BE2C (cell line): ENCODE results near the gene DHX58.
A peak's percentile ranks its signal among the peaks of the same experiment; 100 is the strongest.

ENCODE experiments used
- DNase-seq: peaks from one replicate; pipeline ENCODE4 v3.0.0-alpha.2; 2020
- H3K27me3 ChIP-seq: fragments of 250-450 bp; sonication (Bioruptor Pico); 2 replicates; pipeline ENCODE4 v1.5.1; 2020; ENCODE audit warnings: mild to moderate bottlenecking
- H3K36me3 ChIP-seq: fragments of 250-450 bp; sonication (Bioruptor Pico); 2 replicates; pipeline ENCODE4 v1.5.1; 2020; ENCODE audit warnings: mild to moderate bottlenecking
- H3K4me1 ChIP-seq: fragments of 250-450 bp; sonication (Bioruptor Pico); 2 replicates; pipeline ENCODE4 v1.5.1; 2020
- H3K4me3 ChIP-seq: 2 replicates; pipeline ENCODE4 v1.5.1; 2011; ENCODE audit warnings: low read depth, low read length
- H3K9me3 ChIP-seq: fragments of 250-450 bp; sonication (Bioruptor Pico); 2 replicates; pipeline ENCODE4 v1.5.1; 2020
- TF ChIP-seq, protein P1 (sequence below): IDR thresholded peaks from 2 replicates; pipeline ENCODE4 v1.5.1; 2012; ENCODE audit warnings: mild to moderate bottlenecking, low read depth, low read length

DHX58 gene

DNA sequence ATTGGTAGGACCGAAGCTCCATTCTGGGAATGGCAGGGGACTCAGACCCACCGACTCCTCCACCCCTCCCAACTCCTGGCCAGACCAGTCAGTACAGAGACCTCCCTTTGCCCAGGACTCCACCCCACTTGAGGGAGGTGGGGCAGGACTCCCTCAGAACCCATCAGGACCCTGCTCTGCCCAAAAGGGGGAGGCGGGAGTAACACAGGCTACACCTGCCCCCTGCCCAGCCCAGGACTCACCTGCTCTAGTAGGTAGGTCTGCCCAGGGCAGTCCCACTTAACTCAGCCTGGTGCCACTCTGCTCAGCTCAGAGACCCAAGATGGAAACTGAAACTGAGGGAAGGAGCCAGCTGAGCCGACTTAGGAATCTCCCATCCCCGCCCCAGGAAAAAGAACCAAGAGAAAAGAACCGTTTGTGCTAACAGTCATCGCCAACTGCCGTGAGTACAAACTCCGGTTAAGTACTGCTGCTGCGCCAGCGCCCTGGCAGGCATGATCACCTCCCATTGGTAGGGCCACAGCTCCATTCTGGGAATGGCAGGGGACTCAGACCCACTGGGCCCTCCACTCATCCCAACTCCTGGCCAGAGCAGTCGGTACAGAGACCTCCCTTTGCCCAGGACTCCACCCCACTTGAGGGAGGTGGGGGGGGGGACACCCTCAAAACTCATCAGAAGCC is 503 bp downstream of the DHX58 start:
- Histone ChIP-seq H3K36me3 (peaks cover 3% of the 10 kb centered on the region), H3K4me3 (no peak overlapping the region), H3K9me3 (no peaks in the 10 kb centered on the region), H3K4me1 (no peaks in the 10 kb centered on the region), H3K27me3 (no peaks in the 10 kb centered on the region)
- TF ChIP-seq, protein P1, sequence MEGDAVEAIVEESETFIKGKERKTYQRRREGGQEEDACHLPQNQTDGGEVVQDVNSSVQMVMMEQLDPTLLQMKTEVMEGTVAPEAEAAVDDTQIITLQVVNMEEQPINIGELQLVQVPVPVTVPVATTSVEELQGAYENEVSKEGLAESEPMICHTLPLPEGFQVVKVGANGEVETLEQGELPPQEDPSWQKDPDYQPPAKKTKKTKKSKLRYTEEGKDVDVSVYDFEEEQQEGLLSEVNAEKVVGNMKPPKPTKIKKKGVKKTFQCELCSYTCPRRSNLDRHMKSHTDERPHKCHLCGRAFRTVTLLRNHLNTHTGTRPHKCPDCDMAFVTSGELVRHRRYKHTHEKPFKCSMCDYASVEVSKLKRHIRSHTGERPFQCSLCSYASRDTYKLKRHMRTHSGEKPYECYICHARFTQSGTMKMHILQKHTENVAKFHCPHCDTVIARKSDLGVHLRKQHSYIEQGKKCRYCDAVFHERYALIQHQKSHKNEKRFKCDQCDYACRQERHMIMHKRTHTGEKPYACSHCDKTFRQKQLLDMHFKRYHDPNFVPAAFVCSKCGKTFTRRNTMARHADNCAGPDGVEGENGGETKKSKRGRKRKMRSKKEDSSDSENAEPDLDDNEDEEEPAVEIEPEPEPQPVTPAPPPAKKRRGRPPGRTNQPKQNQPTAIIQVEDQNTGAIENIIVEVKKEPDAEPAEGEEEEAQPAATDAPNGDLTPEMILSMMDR = no peak
- no peak for DNase-seq

DNA sequence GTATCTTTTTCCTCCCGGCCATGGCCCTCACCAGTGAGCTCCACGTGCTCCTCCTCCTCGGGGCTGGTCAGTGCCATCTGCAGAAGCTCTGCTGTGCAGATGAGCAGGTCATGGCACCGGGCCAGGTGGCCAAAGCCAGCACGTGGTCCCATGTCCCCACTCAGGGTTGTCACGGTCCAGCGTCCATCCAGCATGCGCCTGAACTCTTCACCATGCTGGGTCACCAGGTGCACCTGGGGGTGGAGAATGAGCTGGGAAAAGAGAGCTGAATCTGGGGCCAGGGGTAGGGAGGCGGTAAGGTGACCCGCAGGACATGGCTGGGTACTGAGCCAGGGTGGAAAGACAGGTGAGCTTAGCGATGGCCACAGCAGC is 1.3 kb downstream of the DHX58 start:
- Histone ChIP-seq H3K27me3 (no peaks in the 10 kb centered on the region), H3K4me3 (no peak overlapping the region), H3K9me3 (no peaks in the 10 kb centered on the region), H3K4me1 (no peaks in the 10 kb centered on the region), H3K36me3 (no peaks in the 10 kb centered on the region)
- TF ChIP-seq, protein P1 = no peak
- DNase-seq = no peak

DNA sequence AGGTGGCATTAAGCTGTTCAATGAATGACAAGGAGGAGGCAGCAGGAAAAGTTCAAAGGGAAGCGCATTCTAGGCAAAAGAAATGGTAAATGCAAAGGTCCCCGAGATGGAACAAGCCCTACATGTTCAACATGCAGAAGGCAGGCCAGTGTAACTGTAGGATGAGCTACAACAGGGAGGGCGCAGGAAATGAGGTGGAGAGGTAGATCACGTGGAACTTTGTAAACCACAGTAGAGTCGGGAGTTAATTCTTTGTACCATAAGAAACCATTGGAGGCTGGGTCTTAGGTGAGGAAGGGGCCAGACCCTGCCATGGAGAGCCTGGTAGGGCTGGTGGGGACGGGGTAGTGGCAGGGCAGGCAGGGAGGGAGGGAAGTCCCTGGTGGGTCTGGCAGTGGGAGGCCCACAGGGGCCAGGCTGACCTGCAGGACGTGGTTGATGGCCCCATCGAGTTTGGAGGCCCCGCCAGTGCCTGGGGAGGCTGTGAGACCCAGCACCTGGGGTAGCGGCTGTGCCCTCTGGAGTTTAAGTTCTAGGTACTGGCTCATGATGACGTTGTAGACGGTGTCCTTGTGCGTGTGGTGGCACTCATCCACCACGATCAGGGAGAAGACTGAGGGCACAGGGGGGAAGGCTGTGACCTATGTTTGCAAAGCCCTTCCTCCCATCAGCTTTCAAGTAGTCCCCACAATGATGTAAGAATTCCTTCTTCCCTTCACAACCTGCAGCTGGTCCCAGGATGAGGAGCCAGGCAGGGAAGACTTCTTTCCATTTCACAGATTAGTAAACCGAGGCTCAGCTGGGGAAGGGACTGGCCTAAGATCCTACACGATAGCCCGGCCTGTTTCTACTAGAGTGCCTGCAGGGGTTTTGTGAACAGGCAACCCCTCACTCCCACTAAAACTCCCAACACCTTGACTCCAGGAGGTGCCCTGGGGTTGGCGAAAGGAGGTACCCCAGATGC is 1.9 kb downstream of the DHX58 start:
- no peak overlapping the region for H3K4me3 ChIP-seq
- TF ChIP-seq, protein P1 = no peak
- H3K9me3 ChIP-seq = no peaks in the 10 kb centered on the region
- no peak for DNase-seq
- no peaks in the 10 kb centered on the region for H3K36me3 ChIP-seq
- no peaks in the 10 kb centered on the region for H3K4me1 ChIP-seq
- no peaks in the 10 kb centered on the region for H3K27me3 ChIP-seq

DNA sequence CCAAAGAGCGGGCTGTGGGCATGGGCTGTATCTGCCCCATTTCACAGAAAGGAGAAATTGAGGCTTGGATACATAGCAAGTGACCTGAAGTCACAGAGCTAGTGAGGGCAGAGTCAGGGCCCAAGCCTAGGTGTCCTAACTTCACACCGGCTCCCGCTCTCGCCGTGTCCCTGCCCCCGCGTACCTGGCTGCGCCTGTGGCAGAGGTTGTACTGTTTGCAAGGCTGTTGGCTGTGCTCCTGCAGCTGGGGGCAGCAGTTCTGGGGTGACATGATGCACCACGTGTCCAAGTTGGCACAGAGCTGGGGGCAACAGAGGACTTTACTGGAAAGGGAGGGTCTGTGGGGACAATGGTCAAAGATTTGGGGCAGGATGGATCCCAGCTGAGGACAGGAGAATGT is 3.4 kb downstream of the DHX58 start:
- H3K9me3 ChIP-seq = no peaks in the 10 kb centered on the region
- H3K4me1 ChIP-seq = peaks cover 3% of the 10 kb centered on the region; the same call in 1 of the 2 replicates
- H3K36me3 ChIP-seq = no peaks in the 10 kb centered on the region
- no peaks in the 10 kb centered on the region for H3K27me3 ChIP-seq
- TF ChIP-seq, protein P1 = no peak
- H3K4me3 ChIP-seq = no peak overlapping the region
- no peak for DNase-seq

DNA sequence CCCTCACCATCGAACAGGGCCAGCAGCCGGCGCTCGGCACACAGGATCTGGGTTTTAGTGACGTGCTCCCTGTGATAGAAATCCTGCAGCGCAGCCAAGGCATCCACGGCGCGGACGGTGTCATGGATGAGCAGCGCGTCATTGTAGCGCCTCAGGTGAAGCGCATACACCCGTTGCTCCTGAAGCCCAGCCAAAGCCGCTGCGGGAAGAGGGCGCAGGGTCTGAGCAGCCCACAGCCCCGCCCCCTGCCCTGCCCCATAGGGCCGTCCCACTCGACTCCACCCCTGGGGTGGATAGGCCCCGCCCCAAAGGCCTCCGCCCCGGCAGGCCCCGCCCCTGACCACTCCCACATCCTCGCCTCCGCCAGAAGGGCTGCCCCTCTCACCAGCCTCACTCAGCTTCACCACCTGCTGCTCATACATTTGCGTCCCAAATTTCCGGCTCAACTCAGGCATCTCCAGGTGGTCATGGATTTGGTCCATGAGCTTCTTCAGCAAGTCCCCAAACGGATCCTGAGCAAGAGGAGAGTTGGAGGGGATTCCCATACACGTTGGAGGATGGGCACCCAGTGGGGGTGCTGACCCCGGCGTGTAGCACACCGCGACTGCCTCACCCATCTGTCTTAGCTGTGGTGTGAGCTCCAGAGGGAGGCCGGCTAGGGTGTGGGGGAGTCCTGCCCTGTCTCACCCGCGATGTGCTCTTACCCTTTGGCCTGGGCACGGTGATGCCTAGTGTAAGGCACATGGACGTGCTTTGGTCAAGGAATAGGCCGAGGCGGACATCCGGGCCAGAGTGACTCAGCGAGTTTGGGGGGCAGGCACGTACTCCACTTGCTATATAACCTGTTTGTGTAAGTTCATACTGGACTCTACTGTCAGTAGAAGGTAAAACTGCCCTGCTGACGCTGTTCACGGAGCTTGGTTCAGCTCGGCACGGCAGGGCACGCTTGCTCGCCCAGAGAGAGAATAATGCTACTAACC is 4.6 kb downstream of the DHX58 start:
- Histone ChIP-seq H3K36me3 (no peaks in the 10 kb centered on the region), H3K9me3 (no peaks in the 10 kb centered on the region), H3K4me1 (peaks cover 3% of the 10 kb centered on the region; the same call in 1 of the 2 replicates), H3K4me3 (peak overlapping the region; percentile 35), H3K27me3 (no peaks in the 10 kb centered on the region)
- TF ChIP-seq, protein P1 = no peak
- peak; percentile 99 for DNase-seq
